ENCODE results near the gene NUDT8.

GRCh38 chr11:67668192-67668551, 38.4 kb upstream of the NUDT8 start:
- TF ChIP-seq POLR2A (IDR thresholded peaks at IDR 0.05) (no peak), CTCF (IDR thresholded peaks at IDR 0.05) (no peak), POLR2AphosphoS5 (IDR thresholded peaks at IDR 0.05) (no peak)

Data from breast epithelium (tissue), 3 donors.